ENCODE measurements around the gene NCAM1.
"Not testable (repeated sequence)": the region's sequence is repeated elsewhere in the genome, so short reads cannot be mapped to it uniquely, and the experiment has no call there.

Gene NCAM1
- long read RNA-seq, partial matches to known transcripts, result 10 of 53 reads
- long read RNA-seq, other reads (novel, unspliced or antisense), result 43 of 53 reads

GRCh38 chr11:112961146-112961668 lies at the start of gene NCAM1:
NCAM1 (plus strand) TSS chr11:112961420.
- H3K4me3 ChIP-seq (replicated peaks; ENCODE audit: insufficient read depth, low read length), result peak within 1 kb of the TSS; percentile 46
- DNase-seq (ENCODE audit: low read depth in 1 of 2, low spot score in 1 of 2), result peak; percentile 5 to 16
- no peak within 1 kb of the TSS for H3K27ac ChIP-seq (replicated peaks)
- no peak for TF ChIP-seq CTCF (IDR thresholded peaks at IDR 0.05; ENCODE audit: insufficient read depth, low read length)
- TF ChIP-seq POLR2AphosphoS5 (IDR thresholded peaks at IDR 0.05; ENCODE audit: low read depth), result no peak
- TF ChIP-seq, protein P1, sequence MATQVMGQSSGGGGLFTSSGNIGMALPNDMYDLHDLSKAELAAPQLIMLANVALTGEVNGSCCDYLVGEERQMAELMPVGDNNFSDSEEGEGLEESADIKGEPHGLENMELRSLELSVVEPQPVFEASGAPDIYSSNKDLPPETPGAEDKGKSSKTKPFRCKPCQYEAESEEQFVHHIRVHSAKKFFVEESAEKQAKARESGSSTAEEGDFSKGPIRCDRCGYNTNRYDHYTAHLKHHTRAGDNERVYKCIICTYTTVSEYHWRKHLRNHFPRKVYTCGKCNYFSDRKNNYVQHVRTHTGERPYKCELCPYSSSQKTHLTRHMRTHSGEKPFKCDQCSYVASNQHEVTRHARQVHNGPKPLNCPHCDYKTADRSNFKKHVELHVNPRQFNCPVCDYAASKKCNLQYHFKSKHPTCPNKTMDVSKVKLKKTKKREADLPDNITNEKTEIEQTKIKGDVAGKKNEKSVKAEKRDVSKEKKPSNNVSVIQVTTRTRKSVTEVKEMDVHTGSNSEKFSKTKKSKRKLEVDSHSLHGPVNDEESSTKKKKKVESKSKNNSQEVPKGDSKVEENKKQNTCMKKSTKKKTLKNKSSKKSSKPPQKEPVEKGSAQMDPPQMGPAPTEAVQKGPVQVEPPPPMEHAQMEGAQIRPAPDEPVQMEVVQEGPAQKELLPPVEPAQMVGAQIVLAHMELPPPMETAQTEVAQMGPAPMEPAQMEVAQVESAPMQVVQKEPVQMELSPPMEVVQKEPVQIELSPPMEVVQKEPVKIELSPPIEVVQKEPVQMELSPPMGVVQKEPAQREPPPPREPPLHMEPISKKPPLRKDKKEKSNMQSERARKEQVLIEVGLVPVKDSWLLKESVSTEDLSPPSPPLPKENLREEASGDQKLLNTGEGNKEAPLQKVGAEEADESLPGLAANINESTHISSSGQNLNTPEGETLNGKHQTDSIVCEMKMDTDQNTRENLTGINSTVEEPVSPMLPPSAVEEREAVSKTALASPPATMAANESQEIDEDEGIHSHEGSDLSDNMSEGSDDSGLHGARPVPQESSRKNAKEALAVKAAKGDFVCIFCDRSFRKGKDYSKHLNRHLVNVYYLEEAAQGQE (IDR thresholded peaks at IDR 0.05; ENCODE audit: insufficient replicate concordance, low read depth), result no peak
- TF ChIP-seq SPI1 (IDR thresholded peaks at IDR 0.05; ENCODE audit: borderline replicate concordance, low read depth), result no peak
- no peak for TF ChIP-seq GABPA (IDR thresholded peaks at IDR 0.05; ENCODE audit: low read depth)
- peaks cover 57% of the 10 kb centered on the region for H3K27me3 ChIP-seq (ENCODE audit: insufficient read depth, poor library complexity, severe bottlenecking)

- no peak overlapping the region for H3K4me3 ChIP-seq (replicated peaks; ENCODE audit: insufficient read depth, low read length)
- no peak for DNase-seq (ENCODE audit: low read depth in 1 of 2, low spot score in 1 of 2)
- H3K27me3 ChIP-seq (ENCODE audit: insufficient read depth, poor library complexity, severe bottlenecking), result no peaks in the 10 kb centered on the region
- H3K27ac ChIP-seq (replicated peaks), result no peak overlapping the region
- no peak for TF ChIP-seq POLR2AphosphoS5 (IDR thresholded peaks at IDR 0.05; ENCODE audit: low read depth)
- TF ChIP-seq GABPA (IDR thresholded peaks at IDR 0.05; ENCODE audit: low read depth), result no peak
- TF ChIP-seq SPI1 (IDR thresholded peaks at IDR 0.05; ENCODE audit: borderline replicate concordance, low read depth), result no peak
- TF ChIP-seq, protein P1 (IDR thresholded peaks at IDR 0.05; ENCODE audit: insufficient replicate concordance, low read depth), result no peak
- no peak for TF ChIP-seq CTCF (IDR thresholded peaks at IDR 0.05; ENCODE audit: insufficient read depth, low read length)
Observed at GRCh38 chr11:112922606-112923005, 38.6 kb upstream of the NCAM1 start.

- not testable (repeated sequence) for H3K4me3 ChIP-seq (replicated peaks; ENCODE audit: insufficient read depth, low read length); H3K27me3 ChIP-seq (ENCODE audit: insufficient read depth, poor library complexity, severe bottlenecking); DNase-seq (ENCODE audit: low read depth in 1 of 2, low spot score in 1 of 2); H3K27ac ChIP-seq (replicated peaks)
Observed at GRCh38 chr11:112924836-112925235, 36.4 kb upstream of the NCAM1 start.

DNA sequence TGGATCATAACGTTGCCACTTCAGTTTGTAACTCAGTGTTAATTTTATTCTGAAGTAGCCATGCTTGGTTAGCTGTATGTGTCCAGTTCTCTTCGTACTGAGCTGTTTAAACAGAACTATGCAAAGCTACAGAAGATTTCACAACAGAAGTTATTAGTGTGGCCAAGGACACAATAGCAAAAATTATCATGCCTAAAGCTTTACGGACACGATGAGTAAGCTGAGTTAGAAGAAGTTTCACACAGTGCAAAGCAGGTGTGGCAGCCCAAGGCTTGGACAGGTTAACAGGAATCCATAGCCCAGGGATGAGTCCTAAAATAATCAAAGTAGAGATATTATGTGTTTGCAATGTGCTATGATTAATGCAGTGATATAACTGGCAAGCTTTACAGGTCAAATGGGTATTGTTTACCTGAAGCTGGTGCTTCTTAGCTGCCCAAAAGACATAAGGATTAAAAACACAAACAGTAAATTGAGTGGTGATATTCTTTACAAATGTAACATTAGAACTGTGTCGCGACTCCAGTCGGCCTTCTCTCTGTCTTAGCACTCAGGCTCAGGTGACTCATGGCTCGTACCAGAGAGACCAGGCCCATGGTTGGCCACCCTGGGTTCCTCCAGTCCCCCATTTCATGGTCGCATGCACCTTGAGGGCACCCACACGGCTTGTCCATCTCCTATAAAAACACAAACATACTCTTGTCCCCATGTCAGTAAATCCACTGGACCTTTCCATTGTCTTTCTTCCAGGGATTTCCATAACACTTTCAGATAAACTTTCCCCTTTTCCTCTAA lies 35.5 kb upstream of the NCAM1 start:
- Histone ChIP-seq H3K27me3 (ENCODE audit: insufficient read depth, poor library complexity, severe bottlenecking) (peaks cover 2% of the 10 kb centered on the region), H3K27ac (replicated peaks) (no peak overlapping the region), H3K4me3 (replicated peaks; ENCODE audit: insufficient read depth, low read length) (no peak overlapping the region)
- TF ChIP-seq GABPA (IDR thresholded peaks at IDR 0.05; ENCODE audit: low read depth), result no peak
- no peak for TF ChIP-seq POLR2AphosphoS5 (IDR thresholded peaks at IDR 0.05; ENCODE audit: low read depth)
- TF ChIP-seq SPI1 (IDR thresholded peaks at IDR 0.05; ENCODE audit: borderline replicate concordance, low read depth), result no peak
- TF ChIP-seq CTCF (IDR thresholded peaks at IDR 0.05; ENCODE audit: insufficient read depth, low read length), result no peak
- TF ChIP-seq, protein P1 (IDR thresholded peaks at IDR 0.05; ENCODE audit: insufficient replicate concordance, low read depth), result no peak
- no peak for DNase-seq (ENCODE audit: low read depth in 1 of 2, low spot score in 1 of 2)

All from HL-60 (cell line).